Fibroblast of lung (primary cell): ENCODE results near the gene OR6C4.

Source experiments
- EZH2 ChIP-seq: IDR thresholded peaks from 2 replicates; pipeline ENCODE4 v1.5.1; 2012; ENCODE audit warnings: low read length, control low read depth, mild to moderate bottlenecking; ENCODE audit errors: missing control alignments
- TF ChIP-seq, protein P1 (sequence below), 2 donors: IDR thresholded peaks in 1 of 2; conservative IDR thresholded peaks in 1 of 2; 1 replicate in 1 of 2; 2 replicates in 1 of 2; pipeline ENCODE4 v1.5.1; 2011 to 2012; ENCODE audit warnings: low read length in 2 of 2, control low read depth in 1 of 2, inconsistent platforms in 1 of 2, low read depth in 1 of 2, mild to moderate bottlenecking in 1 of 2

GRCh38 chr12:55585817-55586216 lies 36.4 kb downstream of the OR6C4 start:
- TF ChIP-seq, protein P1, sequence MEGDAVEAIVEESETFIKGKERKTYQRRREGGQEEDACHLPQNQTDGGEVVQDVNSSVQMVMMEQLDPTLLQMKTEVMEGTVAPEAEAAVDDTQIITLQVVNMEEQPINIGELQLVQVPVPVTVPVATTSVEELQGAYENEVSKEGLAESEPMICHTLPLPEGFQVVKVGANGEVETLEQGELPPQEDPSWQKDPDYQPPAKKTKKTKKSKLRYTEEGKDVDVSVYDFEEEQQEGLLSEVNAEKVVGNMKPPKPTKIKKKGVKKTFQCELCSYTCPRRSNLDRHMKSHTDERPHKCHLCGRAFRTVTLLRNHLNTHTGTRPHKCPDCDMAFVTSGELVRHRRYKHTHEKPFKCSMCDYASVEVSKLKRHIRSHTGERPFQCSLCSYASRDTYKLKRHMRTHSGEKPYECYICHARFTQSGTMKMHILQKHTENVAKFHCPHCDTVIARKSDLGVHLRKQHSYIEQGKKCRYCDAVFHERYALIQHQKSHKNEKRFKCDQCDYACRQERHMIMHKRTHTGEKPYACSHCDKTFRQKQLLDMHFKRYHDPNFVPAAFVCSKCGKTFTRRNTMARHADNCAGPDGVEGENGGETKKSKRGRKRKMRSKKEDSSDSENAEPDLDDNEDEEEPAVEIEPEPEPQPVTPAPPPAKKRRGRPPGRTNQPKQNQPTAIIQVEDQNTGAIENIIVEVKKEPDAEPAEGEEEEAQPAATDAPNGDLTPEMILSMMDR (conservative IDR thresholded peaks at IDR 0.05 in 1 of 2, IDR thresholded peaks at IDR 0.05 in 1 of 2; ENCODE audit: low read depth in 1 of 2, low read length in 2 of 2), result no peak
- no peak for TF ChIP-seq EZH2
